K562 (cell line): ENCODE results near the gene FARP2.

Source experiments
- ATF3 ChIP-seq, 2 experiments: fragments of 450-650 bp in 1 of 2; sonication (generic) in 1 of 2; formaldehyde crosslinking in 1 of 2; IDR thresholded peaks in 1 of 2; conservative IDR thresholded peaks in 1 of 2; 2 replicates each; pipeline versions ENCODE4 v1.6.1 to v1.8.1; 2016 to 2023; ENCODE audit warnings: mild to moderate bottlenecking in 2 of 2, moderate library complexity in 2 of 2, inconsistent platforms in 1 of 2, missing genetic modification reagents in 1 of 2
- BACH1 ChIP-seq: fragments of 200-800 bp; sonication (Bioruptor generic); IDR thresholded peaks from 2 replicates; pipeline ENCODE4 v1.6.1; 2016; ENCODE audit warnings: missing genetic modification characterization, missing compliant biosample characterization
- CBX8 ChIP-seq: fragments of 200-600 bp; sonication (generic); IDR thresholded peaks from 2 replicates; pipeline ENCODE4 v1.6.1; 2012; ENCODE audit warnings: borderline replicate concordance, mixed run types, low read depth, mild to moderate bottlenecking, moderate library complexity, mixed read lengths, low read length, control low read depth, inconsistent platforms; ENCODE audit not compliant: poor library complexity, severe bottlenecking; ENCODE audit errors: extremely low read depth
- CTCF ChIP-seq, 3 experiments: IDR thresholded peaks in 2 of 3; conservative IDR thresholded peaks in 1 of 3; 2 replicates each; pipeline ENCODE4 v1.5.1; 2011 to 2012; ENCODE audit warnings: low read length in 3 of 3, mild to moderate bottlenecking in 3 of 3, control low read depth in 2 of 3, improper control_type of control experiment in 1 of 3, inconsistent platforms in 1 of 3, low read depth in 1 of 3, mixed read lengths in 1 of 3, moderate library complexity in 1 of 3; ENCODE audit not compliant: insufficient read depth in 2 of 3
- EP300 ChIP-seq: IDR thresholded peaks from 2 replicates; pipeline ENCODE4 v1.6.1; 2012; ENCODE audit warnings: low read length, improper control_type of control experiment
- EZH2 ChIP-seq: IDR thresholded peaks from 2 replicates; pipeline ENCODE4 v1.6.1; 2012; ENCODE audit warnings: low read depth, mild to moderate bottlenecking, inconsistent platforms, low read length, borderline replicate concordance
- KLF13 ChIP-seq: fragments of 450-650 bp; IDR thresholded peaks from 2 replicates; pipeline ENCODE4 v1.6.1; 2016; ENCODE audit warnings: missing genetic modification characterization, low read depth, mild to moderate bottlenecking, missing compliant biosample characterization, moderate library complexity, borderline replicate concordance
- MAFK ChIP-seq: IDR thresholded peaks from 2 replicates; pipeline ENCODE4 v1.6.1; 2011; ENCODE audit warnings: low read length, improper control_type of control experiment
- PHB2 ChIP-seq: fragments of 450-650 bp; IDR thresholded peaks from 2 replicates; pipeline ENCODE4 v1.6.1; 2017; ENCODE audit warnings: low read depth
- PKNOX1 ChIP-seq: fragments of 450-650 bp; IDR thresholded peaks from 2 replicates; pipeline ENCODE4 v1.6.1; 2016

GRCh38 chr2:241540401-241540770, 184.3 kb downstream of the FARP2 start:
- TF ChIP-seq PHB2 (no peak), EP300 (no peak), EZH2 (no peak), BACH1 (no peak), CTCF (IDR thresholded peaks at IDR 0.05 in 2 of 3, conservative IDR thresholded peaks at IDR 0.05 in 1 of 3; ENCODE audit: insufficient read depth in 2 of 3, low read depth in 1 of 3, low read length in 3 of 3) (no peak), PKNOX1 (no peak), CBX8 (no peak), ATF3 (IDR thresholded peaks at IDR 0.05) (no peak), ATF3 (CRISPR knock-in tag; conservative IDR thresholded peaks at IDR 0.05) (no peak), KLF13 (no peak), MAFK (no peak)
